GM21717 (cell line): ENCODE measurements around the gene COLEC11.
A peak's percentile ranks its signal among the peaks of the same experiment; 100 is the strongest.
"Not testable (repeated sequence)": the region's sequence is repeated elsewhere in the genome, so short reads cannot be mapped to it uniquely, and the experiment has no call there.

Source experiments
- ATAC-seq: cut with Tn5 transposase; IDR thresholded peaks from one replicate; pipeline ENCODE4 v1.9.1; 2021; ENCODE audit warnings: mild to moderate bottlenecking, moderate library complexity; ENCODE audit not compliant: unreplicated experiment

COLEC11 gene

GRCh38 chr2:3622967-3623366, 28.1 kb downstream of the COLEC11 start:
- no peak for ATAC-seq

- peak; percentile 79 for ATAC-seq
These were observed 29.3 kb downstream of the COLEC11 start for GRCh38 chr2:3624059-3624794.

- ATAC-seq, result no peak
These were observed 30.3 kb downstream of the COLEC11 start for GRCh38 chr2:3625186-3625585.

GRCh38 chr2:3626118-3626811, 31.4 kb downstream of the COLEC11 start:
- no peak for ATAC-seq

GRCh38 chr2:3626812-3627499, 32.0 kb downstream of the COLEC11 start:
- no peak for ATAC-seq

- no peak for ATAC-seq
These were observed 32.7 kb downstream of the COLEC11 start for GRCh38 chr2:3627500-3628100.

- ATAC-seq, result no peak
These were observed 33.3 kb downstream of the COLEC11 start for GRCh38 chr2:3628241-3628679.

GRCh38 chr2:3628800-3629199, 33.9 kb downstream of the COLEC11 start:
- ATAC-seq, result no peak

- no peak for ATAC-seq
These were observed 35.7 kb downstream of the COLEC11 start for GRCh38 chr2:3630631-3631030.

GRCh38 chr2:3631161-3631850, 36.4 kb downstream of the COLEC11 start:
- no peak for ATAC-seq

GRCh38 chr2:3631851-3632659, 37.1 kb downstream of the COLEC11 start:
- no peak for ATAC-seq

- no peak for ATAC-seq
These were observed 38.4 kb downstream of the COLEC11 start for GRCh38 chr2:3633089-3633981.

GRCh38 chr2:3633982-3634595, 39.2 kb downstream of the COLEC11 start:
- no peak for ATAC-seq

GRCh38 chr2:3634596-3635121, 39.7 kb downstream of the COLEC11 start:
- ATAC-seq, result no peak

GRCh38 chr2:3635171-3635974, 40.5 kb downstream of the COLEC11 start:
- no peak for ATAC-seq

GRCh38 chr2:3635975-3636327, 41.0 kb downstream of the COLEC11 start:
- ATAC-seq, result not testable (repeated sequence)

- ATAC-seq, result no peak
These were observed 41.8 kb downstream of the COLEC11 start for GRCh38 chr2:3636586-3637310.
